ENCODE measurements around the gene MT1F. TPM values are rescaled to one million over a fixed set of nuclear protein-coding genes. Genes with fewer than 3 reads are reported as not detected.

The MT1F gene
- total RNA-seq, result 10 to 100 TPM; 27.5 to 92.0 TPM

DNA sequence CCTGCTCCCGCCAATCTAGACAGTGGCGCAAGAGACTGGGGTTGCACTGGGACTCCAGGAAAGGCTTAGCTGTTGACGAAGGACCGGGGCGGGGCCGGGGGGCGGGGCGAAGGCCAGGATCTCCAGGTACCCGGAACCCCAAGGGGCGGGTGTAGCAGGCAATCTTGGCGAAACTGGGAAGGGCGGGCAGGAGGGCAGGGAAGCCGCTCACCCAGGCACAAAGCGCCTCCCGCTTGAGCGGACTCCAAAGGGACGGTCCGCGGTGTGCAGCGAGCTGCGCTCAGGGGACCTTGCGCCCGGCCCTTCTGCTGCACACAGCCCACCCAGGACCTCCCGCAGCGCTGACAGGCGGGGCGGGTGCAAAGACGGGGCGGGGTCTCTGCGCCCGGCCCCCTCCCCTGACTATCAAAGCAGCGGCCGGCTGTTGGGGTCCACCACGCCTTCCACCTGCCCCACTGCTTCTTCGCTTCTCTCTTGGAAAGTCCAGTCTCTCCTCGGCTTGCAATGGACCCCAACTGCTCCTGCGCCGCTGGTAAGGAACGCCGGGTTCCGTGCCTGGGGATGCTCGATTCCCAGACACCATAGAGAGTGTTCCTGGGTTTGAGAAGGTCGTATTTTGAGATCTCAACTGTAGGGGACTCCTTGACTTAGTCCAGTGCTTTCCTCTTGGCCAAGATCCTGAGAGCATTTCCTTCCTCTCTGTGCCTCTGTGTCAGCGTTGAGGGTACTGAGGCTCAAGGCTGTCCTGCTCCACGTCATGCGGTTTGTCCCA is at the start of gene MT1F:
MT1F (plus strand) TSS at position 405 of the 772 bp plus-strand sequence; CDS start at position 505, 100 bp downstream.
- Histone ChIP-seq H3K4me3 (peak within 1 kb of the TSS; percentile 20 to 61), H3K27me3 (no peaks in the 10 kb centered on the region), H3K27ac (peak within 1 kb of the TSS; percentile 92 to 97 (median 96)), H3K36me3 (replicated peaks in 1 of 2; ENCODE audit: insufficient read depth in 1 of 2, low read depth in 2 of 2) (no peaks in the 10 kb centered on the region), H3K4me1 (peaks cover 21% of the 10 kb centered on the region), H3K9me3 (no peaks in the 10 kb centered on the region)
- peak; percentile 97 to 99 (median 98) for DNase-seq
- intact Hi-C loops (cut with DNase I), result no loop called here
- ATAC-seq, result peak; percentile 96
- WGBS, 2 donors, result 0 to 1% methylated on average over 16 to 45 of the region's 46 CpGs
- peak; percentile 76 to 85 (median 83) for TF ChIP-seq POLR2A (IDR thresholded peaks at IDR 0.05)
- TF ChIP-seq, protein P1, sequence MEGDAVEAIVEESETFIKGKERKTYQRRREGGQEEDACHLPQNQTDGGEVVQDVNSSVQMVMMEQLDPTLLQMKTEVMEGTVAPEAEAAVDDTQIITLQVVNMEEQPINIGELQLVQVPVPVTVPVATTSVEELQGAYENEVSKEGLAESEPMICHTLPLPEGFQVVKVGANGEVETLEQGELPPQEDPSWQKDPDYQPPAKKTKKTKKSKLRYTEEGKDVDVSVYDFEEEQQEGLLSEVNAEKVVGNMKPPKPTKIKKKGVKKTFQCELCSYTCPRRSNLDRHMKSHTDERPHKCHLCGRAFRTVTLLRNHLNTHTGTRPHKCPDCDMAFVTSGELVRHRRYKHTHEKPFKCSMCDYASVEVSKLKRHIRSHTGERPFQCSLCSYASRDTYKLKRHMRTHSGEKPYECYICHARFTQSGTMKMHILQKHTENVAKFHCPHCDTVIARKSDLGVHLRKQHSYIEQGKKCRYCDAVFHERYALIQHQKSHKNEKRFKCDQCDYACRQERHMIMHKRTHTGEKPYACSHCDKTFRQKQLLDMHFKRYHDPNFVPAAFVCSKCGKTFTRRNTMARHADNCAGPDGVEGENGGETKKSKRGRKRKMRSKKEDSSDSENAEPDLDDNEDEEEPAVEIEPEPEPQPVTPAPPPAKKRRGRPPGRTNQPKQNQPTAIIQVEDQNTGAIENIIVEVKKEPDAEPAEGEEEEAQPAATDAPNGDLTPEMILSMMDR (IDR thresholded peaks at IDR 0.05), result peak in 2 of 7 experiments; percentile 33 to 37

DNA sequence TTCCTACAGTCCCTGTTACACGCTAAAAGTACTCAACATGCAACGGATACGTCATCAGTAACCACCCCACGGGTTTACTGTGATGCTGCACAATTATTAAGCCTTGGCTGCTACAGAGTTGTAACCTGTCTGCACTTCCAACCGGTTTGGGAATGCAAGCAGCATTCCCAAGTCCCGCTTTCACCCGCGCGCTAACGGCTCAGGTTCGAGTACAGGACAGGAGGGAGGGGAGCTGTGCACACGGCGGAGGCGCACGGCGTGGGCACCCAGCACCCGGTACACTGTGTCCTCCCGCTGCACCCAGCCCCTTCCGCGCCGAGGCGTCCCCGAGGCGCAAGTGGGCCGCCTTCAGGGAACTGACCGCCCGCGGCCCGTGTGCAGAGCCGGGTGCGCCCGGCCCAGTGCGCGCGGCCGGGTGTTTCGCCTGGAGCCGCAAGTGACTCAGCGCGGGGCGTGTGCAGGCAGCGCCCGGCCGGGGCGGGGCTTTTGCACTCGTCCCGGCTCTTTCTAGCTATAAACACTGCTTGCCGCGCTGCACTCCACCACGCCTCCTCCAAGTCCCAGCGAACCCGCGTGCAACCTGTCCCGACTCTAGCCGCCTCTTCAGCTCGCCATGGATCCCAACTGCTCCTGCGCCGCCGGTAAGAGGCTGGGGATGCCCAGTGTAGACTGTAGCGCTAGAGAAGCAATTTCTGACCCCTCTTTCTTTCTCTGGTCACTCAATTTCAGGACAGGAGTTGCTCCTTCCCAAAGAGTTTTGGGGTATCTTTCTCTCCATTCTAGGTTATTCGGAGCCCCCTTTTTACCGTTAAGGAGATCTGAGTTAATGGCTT is 49.5 kb upstream of the MT1F start, which contains the start of gene MT2A:
MT2A (plus strand) TSS at position 542 of the 833 bp plus-strand sequence; CDS start at position 614, 72 bp downstream.
- WGBS, 2 donors, result 3 to 6% methylated on average over 35 to 62 of the region's 62 CpGs
- H3K27ac ChIP-seq, result peak within 1 kb of the TSS; percentile 91 to 97 (median 92)
- no peaks in the 10 kb centered on the region for H3K9me3 ChIP-seq
- H3K4me1 ChIP-seq, result peaks cover 46% of the 10 kb centered on the region
- peak within 1 kb of the TSS; percentile 10 to 46 for H3K4me3 ChIP-seq
- TF ChIP-seq, protein P1 (IDR thresholded peaks at IDR 0.05), result no peak
- peak; percentile 85 to 94 (median 93) for TF ChIP-seq POLR2A (IDR thresholded peaks at IDR 0.05)
- H3K36me3 ChIP-seq (replicated peaks in 1 of 2; ENCODE audit: insufficient read depth in 1 of 2, low read depth in 2 of 2), result no peaks in the 10 kb centered on the region
- intact Hi-C loops (cut with DNase I), result loop anchor here (10.0 kb wide), 1 partner anchor 87 kb away; no protein-coding TSS in a partner anchor
- DNase-seq (peak; percentile 95 to 98 (median 96)), ATAC-seq (peak; percentile 91)
- H3K27me3 ChIP-seq, result no peaks in the 10 kb centered on the region

DNA sequence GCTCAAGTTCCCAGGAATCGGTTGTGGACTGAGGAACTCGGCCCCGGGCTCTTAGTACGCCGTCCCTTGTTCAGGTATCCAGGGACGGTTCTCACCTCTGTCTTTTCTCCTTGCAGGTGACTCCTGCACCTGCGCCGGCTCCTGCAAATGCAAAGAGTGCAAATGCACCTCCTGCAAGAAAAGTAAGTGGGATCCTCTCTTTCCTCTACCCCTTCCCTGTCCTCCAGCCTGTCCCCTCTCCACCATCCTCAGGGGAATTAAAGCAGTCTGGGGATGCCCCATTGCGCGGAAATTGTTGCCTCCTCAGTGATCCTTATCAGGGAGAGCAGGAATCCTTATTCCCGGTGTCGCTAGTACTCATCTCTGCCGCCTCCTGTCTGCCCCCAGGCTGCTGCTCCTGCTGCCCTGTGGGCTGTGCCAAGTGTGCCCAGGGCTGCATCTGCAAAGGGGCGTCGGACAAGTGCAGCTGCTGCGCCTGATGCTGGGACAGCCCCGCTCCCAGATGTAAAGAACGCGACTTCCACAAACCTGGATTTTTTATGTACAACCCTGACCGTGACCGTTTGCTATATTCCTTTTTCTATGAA is 48.8 kb upstream of the MT1F start:
- no peaks in the 10 kb centered on the region for H3K9me3 ChIP-seq
- peak overlapping the region; percentile 91 to 97 (median 92) for H3K27ac ChIP-seq
- no peaks in the 10 kb centered on the region for H3K27me3 ChIP-seq
- ATAC-seq, result no peak
- peak overlapping the region; percentile 10 to 46 for H3K4me3 ChIP-seq
- H3K4me1 ChIP-seq, result peaks cover 46% of the 10 kb centered on the region
- intact Hi-C loops (cut with DNase I), result loop anchor here (10.0 kb wide), 1 partner anchor 86 kb away; no protein-coding TSS in a partner anchor
- no peaks in the 10 kb centered on the region for H3K36me3 ChIP-seq (replicated peaks in 1 of 2; ENCODE audit: insufficient read depth in 1 of 2, low read depth in 2 of 2)
- TF ChIP-seq, protein P1 (IDR thresholded peaks at IDR 0.05), result peak in 1 of 7 experiments; percentile 22
- TF ChIP-seq POLR2A (IDR thresholded peaks at IDR 0.05), result no peak
- DNase-seq, result peak in 1 of 4 donors; percentile 40
- WGBS, 2 donors, result 0% methylated on average over 21 of the region's 21 CpGs

DNA sequence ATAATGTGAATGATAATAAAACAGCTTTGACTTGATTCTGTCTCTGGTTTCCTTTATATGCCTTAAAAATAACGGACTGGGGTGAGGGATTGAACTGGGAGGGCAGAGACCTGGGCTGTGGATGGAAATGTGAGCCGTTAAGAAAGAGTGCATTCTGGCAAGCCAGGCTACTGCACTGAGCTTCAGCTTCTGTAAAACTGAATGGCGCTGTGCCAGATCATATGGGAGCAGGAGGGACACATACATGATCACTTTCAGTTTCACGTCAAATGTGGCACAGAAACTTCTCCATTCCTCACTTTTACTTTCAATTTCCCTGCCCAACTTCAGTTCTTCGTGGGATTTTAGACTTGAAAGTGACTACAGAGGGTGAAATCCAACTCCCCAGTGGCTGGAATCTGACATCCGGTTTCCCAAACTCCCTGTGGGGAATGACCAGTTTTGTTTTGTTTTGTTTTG is 48.3 kb upstream of the MT1F start:
- DNase-seq (peak; percentile 62 to 86 (median 72)), ATAC-seq (peak; percentile 2)
- intact Hi-C loops (cut with DNase I), result loop anchor here (10.0 kb wide), 1 partner anchor 85 kb away; no protein-coding TSS in a partner anchor
- H3K4me1 ChIP-seq, result peaks cover 46% of the 10 kb centered on the region
- H3K27ac ChIP-seq, result peak overlapping the region; percentile 91 to 97 (median 92)
- no peaks in the 10 kb centered on the region for H3K27me3 ChIP-seq
- H3K4me3 ChIP-seq, result peak overlapping the region; percentile 10 to 46
- WGBS, 2 donors, result 0% methylated on average over 6 of the region's 6 CpGs
- no peaks in the 10 kb centered on the region for H3K36me3 ChIP-seq (replicated peaks in 1 of 2; ENCODE audit: insufficient read depth in 1 of 2, low read depth in 2 of 2)
- H3K9me3 ChIP-seq, result no peaks in the 10 kb centered on the region
- TF ChIP-seq POLR2A (IDR thresholded peaks at IDR 0.05), result peak in 1 of 3 donors; percentile 15
- TF ChIP-seq, protein P1 (IDR thresholded peaks at IDR 0.05), result peak in 2 of 7 experiments; percentile 8 to 11
